Neural cell (in vitro differentiated cells): ENCODE measurements around the gene HIPK2.

Source experiments
- EP300 ChIP-seq: fragments of 450-650 bp; conservative IDR thresholded peaks from 2 replicates; pipeline ENCODE4 v1.6.1; 2014; ENCODE audit warnings: antibody characterized with exemption, mild to moderate bottlenecking, moderate library complexity; ENCODE audit not compliant: poor library complexity, severe bottlenecking
- POLR2AphosphoS5 ChIP-seq: IDR thresholded peaks from 2 replicates; pipeline ENCODE4 v1.6.1; 2012
- TF ChIP-seq, protein P1 (sequence below): fragments of 450-650 bp; IDR thresholded peaks from 2 replicates; pipeline ENCODE4 v1.5.1; 2014; ENCODE audit warnings: antibody characterized with exemption, mild to moderate bottlenecking, moderate library complexity; ENCODE audit not compliant: poor library complexity, severe bottlenecking

DNA sequence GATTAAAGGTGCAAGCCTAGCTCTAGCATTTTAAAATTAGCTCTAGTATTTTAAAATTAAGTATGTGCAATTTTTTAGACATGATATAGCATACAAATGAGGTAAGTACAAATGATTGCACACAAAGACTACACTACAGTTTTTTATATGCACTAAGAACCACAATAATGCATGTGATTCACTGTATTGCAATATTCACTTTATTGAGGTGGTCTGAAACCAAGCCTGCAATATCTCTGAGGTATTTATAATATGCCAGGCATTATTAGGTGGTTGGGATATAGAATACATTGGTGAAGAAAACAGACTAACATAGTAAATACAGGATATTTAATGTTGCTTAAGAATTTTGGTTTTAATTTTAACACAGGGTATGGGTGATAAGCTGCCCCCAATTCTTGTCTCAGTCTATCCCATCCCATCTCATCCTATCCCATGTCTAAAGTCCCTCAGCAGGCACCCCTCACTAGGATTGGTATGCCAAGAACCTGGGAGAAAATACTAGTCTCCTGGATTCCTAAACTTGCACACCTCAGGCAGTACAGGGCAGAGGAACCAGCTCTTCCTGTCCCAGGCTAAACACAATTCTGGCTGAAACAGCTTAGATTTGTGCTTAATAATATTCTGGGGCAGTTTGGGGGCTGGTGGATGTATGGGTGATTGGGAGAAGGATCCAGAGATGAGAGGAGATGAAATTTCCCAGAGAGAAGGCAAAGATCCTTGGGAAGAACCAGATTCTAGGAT is 90.4 kb downstream of the HIPK2 start:
- TF ChIP-seq, protein P1, sequence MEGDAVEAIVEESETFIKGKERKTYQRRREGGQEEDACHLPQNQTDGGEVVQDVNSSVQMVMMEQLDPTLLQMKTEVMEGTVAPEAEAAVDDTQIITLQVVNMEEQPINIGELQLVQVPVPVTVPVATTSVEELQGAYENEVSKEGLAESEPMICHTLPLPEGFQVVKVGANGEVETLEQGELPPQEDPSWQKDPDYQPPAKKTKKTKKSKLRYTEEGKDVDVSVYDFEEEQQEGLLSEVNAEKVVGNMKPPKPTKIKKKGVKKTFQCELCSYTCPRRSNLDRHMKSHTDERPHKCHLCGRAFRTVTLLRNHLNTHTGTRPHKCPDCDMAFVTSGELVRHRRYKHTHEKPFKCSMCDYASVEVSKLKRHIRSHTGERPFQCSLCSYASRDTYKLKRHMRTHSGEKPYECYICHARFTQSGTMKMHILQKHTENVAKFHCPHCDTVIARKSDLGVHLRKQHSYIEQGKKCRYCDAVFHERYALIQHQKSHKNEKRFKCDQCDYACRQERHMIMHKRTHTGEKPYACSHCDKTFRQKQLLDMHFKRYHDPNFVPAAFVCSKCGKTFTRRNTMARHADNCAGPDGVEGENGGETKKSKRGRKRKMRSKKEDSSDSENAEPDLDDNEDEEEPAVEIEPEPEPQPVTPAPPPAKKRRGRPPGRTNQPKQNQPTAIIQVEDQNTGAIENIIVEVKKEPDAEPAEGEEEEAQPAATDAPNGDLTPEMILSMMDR, result no peak
- TF ChIP-seq POLR2AphosphoS5, result no peak
- TF ChIP-seq EP300, result no peak
